Measurements from ENCODE around the gene ADGRA1. TPM values are rescaled to one million over a fixed set of nuclear protein-coding genes. Genes with fewer than 3 reads are reported as not detected.

The ADGRA1 gene
- total RNA-seq, 4 donors from 2014 or later: under 0.01 TPM; not detected in 3

- TF ChIP-seq EP300 (IDR thresholded peaks at IDR 0.05): no peak
- TF ChIP-seq POLR2A (IDR thresholded peaks at IDR 0.05): no peak
- TF ChIP-seq CTCF (IDR thresholded peaks at IDR 0.05): no peak
- Histone ChIP-seq H3K4me1 (no peaks in the 10 kb centered on the region), H3K9me3 (peaks cover 0 to 26% (median 2%) of the 10 kb centered on the region in 4 donors), H3K27ac (no peak overlapping the region), H3K27me3 (peaks cover 0 to 10% of the 10 kb centered on the region in 2 donors), H3K36me3 (no peaks in the 10 kb centered on the region), H3K4me3 (no peak overlapping the region)
- WGBS, 2 donors: 27% methylated on average over 9 of the region's 9 CpGs
- DNase-seq (ENCODE audit: low spot score in 2 of 2): no peak
Observed at GRCh38 chr10:133151543-133151972, 63.8 kb downstream of the ADGRA1 start.

DNA sequence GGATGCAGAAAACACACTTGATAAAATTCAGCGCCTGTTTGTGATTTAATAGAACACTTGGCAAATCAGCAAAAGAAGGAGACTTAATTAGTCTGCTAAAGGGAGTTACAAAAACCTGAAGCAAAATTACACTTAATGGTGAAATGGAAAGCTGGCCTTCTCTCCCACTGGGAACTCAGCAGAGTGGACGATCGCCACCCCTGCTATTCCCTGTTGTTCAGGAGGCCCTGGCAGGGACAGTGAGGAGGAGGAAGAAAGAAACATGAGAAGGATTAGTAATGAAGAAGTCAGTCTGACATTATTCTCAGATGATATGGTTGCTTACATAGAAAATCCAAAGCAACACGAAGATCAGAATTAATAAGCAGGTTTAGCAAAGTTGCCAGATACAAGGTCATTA, 66.7 kb downstream of the ADGRA1 start:
- Histone ChIP-seq H3K9me3 (peaks cover 0 to 4% (median 0%) of the 10 kb centered on the region in 4 donors), H3K4me1 (peaks cover 0 to 3% (median 0%) of the 10 kb centered on the region in 4 donors), H3K4me3 (no peak overlapping the region), H3K36me3 (no peaks in the 10 kb centered on the region), H3K27ac (no peak overlapping the region), H3K27me3 (peaks cover 0 to 17% of the 10 kb centered on the region in 2 donors)
- TF ChIP-seq POLR2A (IDR thresholded peaks at IDR 0.05) (no peak), CTCF (IDR thresholded peaks at IDR 0.05) (no peak), EP300 (IDR thresholded peaks at IDR 0.05) (no peak)
- DNase-seq (ENCODE audit: low spot score in 2 of 2): no peak
- 65 to 76% methylated on average over 4 of the region's 4 CpGs for WGBS, 2 donors

- no peak for DNase-seq (ENCODE audit: low spot score in 2 of 2)
- TF ChIP-seq CTCF (IDR thresholded peaks at IDR 0.05) (no peak), POLR2A (IDR thresholded peaks at IDR 0.05) (no peak), EP300 (IDR thresholded peaks at IDR 0.05) (no peak)
- H3K4me1 ChIP-seq: peaks cover 0 to 10% (median 0%) of the 10 kb centered on the region in 4 donors
Observed at GRCh38 chr10:133154996-133155778, 67.5 kb downstream of the ADGRA1 start.

GRCh38 chr10:133156674-133157579, 69.2 kb downstream of the ADGRA1 start:
- H3K27ac ChIP-seq: no peak overlapping the region
- H3K9me3 ChIP-seq: peaks cover 0 to 4% (median 0%) of the 10 kb centered on the region in 4 donors
- no peak overlapping the region for H3K4me3 ChIP-seq
- peaks cover 0 to 25% (median 9%) of the 10 kb centered on the region in 4 donors for H3K4me1 ChIP-seq
- 74 to 79% methylated on average over 24 of the region's 24 CpGs for WGBS, 2 donors
- no peaks in the 10 kb centered on the region for H3K36me3 ChIP-seq
- no peak for DNase-seq (ENCODE audit: low spot score in 2 of 2)
- no peak for TF ChIP-seq EP300 (IDR thresholded peaks at IDR 0.05)
- TF ChIP-seq POLR2A (IDR thresholded peaks at IDR 0.05): no peak
- TF ChIP-seq CTCF (IDR thresholded peaks at IDR 0.05): no peak
- H3K27me3 ChIP-seq: peaks cover 0 to 29% of the 10 kb centered on the region in 2 donors

More at GRCh38 chr10:133154996-133155778, 67.5 kb downstream of the ADGRA1 start:
- H3K9me3 ChIP-seq: peaks cover 0 to 4% (median 0%) of the 10 kb centered on the region in 4 donors
- no peak overlapping the region for H3K4me3 ChIP-seq
- H3K27ac ChIP-seq: no peak overlapping the region
- H3K27me3 ChIP-seq: peaks cover 0 to 20% of the 10 kb centered on the region in 2 donors
- no peaks in the 10 kb centered on the region for H3K36me3 ChIP-seq
- WGBS, 2 donors: 90 to 91% methylated on average over 30 of the region's 30 CpGs
